ENCODE data around the gene SH3RF3. TPM values are rescaled to one million over a fixed set of nuclear protein-coding genes. Genes with fewer than 3 reads are reported as not detected.
A peak's percentile ranks its signal among the peaks of the same experiment; 100 is the strongest.

Gene SH3RF3
- total RNA-seq, 2 donors from 2014 or later = 1.3 to 2.5 TPM

DNA sequence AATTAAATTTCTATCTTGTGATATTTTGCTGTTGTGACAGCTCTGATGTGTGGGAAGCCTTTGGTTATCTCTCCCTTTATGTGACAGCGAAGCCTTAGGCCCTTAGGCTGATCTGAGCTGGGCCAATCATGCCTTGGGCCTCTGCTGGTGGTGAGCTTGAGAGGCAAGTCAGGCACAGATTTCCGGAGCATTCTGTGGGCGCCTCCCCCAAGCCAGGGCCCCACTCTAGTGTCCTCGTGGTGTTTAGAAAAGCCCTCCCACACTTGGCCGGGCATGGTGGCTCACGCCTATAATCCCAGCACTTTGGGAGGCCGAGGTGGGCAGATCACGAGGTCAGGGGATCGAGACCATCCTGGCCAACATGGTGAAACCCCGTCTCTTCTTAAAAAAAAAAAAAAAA is 239.8 kb downstream of the SH3RF3 start:
- Histone ChIP-seq H3K27me3 (no peaks in the 10 kb centered on the region), H3K9ac (ENCODE audit: low read depth in 2 of 2, low read length in 2 of 2) (no peak overlapping the region), H3K4me3 (no peak overlapping the region), H3K4me1 (no peaks in the 10 kb centered on the region), H3K27ac (no peak overlapping the region), H3K36me3 (no peaks in the 10 kb centered on the region), H3K9me3 (no peaks in the 10 kb centered on the region)
- intact Hi-C loops (cut with DNase I) = no loop called here
- DNase-seq = peak; percentile 14
- TF ChIP-seq, protein P1, sequence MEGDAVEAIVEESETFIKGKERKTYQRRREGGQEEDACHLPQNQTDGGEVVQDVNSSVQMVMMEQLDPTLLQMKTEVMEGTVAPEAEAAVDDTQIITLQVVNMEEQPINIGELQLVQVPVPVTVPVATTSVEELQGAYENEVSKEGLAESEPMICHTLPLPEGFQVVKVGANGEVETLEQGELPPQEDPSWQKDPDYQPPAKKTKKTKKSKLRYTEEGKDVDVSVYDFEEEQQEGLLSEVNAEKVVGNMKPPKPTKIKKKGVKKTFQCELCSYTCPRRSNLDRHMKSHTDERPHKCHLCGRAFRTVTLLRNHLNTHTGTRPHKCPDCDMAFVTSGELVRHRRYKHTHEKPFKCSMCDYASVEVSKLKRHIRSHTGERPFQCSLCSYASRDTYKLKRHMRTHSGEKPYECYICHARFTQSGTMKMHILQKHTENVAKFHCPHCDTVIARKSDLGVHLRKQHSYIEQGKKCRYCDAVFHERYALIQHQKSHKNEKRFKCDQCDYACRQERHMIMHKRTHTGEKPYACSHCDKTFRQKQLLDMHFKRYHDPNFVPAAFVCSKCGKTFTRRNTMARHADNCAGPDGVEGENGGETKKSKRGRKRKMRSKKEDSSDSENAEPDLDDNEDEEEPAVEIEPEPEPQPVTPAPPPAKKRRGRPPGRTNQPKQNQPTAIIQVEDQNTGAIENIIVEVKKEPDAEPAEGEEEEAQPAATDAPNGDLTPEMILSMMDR (IDR thresholded peaks at IDR 0.05) = no peak

DNA sequence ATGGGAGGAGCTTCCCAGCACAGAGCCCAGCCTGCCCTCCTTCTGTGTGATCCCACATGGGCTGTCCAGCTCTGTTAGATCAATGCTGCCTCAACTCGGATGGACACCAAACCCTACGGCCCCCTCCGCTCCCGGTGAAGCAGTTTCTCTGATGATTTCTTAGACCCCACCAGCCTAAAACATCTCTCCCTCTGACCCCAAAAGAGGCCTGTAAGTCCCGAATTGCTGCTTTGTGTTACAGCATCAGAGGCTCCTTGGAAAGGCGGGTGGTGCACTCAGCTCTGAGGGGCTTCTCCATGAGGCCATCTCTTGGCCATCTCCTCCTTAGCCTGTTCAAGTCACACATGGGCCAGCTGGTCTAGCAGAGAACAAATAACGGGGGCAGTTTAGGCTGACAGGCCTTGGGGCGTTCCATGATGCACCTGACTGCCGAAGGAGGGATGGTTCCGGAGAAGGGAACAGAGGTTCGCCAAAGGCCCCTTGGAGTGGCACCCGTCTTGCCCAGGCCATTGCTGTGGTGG is 240.7 kb downstream of the SH3RF3 start:
- H3K27me3 ChIP-seq = no peaks in the 10 kb centered on the region
- no peaks in the 10 kb centered on the region for H3K9me3 ChIP-seq
- H3K4me1 ChIP-seq = no peaks in the 10 kb centered on the region
- no peak overlapping the region for H3K9ac ChIP-seq (ENCODE audit: low read depth in 2 of 2, low read length in 2 of 2)
- peak; percentile 5 for DNase-seq
- H3K36me3 ChIP-seq = no peaks in the 10 kb centered on the region
- intact Hi-C loops (cut with DNase I) = no loop called here
- TF ChIP-seq, protein P1 (IDR thresholded peaks at IDR 0.05) = no peak
- no peak overlapping the region for H3K4me3 ChIP-seq
- no peak overlapping the region for H3K27ac ChIP-seq

DNA sequence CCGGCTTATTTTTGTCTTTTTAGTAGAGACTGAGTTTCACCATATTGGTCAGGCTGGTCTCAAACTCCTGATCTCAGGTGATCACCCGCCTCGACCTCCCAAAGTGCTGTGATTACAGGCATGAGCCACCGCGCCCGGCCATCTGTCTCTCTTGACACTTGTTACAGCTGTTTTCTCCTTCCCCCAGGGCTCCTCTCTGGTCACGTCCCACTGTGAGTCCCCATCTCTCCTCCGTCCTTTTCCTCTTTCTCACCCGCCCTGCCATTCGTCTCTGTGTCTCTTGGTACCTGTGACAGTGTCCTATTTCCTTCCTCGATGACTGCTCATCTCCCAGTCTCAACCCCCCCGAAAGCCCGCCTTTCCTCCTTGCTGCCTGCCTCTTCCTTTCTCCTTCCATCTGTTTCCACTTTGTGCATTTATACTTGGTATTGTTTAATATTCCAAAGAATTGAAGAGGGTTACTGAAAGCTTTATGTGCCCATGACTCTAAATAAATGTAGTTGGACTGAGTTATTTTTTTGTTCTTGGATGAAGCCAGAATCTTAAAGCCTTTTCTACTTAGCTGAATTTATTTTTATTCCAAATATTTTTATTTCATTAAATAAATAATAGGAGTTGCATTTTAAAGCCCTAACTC is 241.5 kb downstream of the SH3RF3 start:
- intact Hi-C loops (cut with DNase I) = no loop called here
- Histone ChIP-seq H3K9me3 (no peaks in the 10 kb centered on the region), H3K4me3 (no peak overlapping the region), H3K36me3 (no peaks in the 10 kb centered on the region), H3K27me3 (no peaks in the 10 kb centered on the region), H3K4me1 (no peaks in the 10 kb centered on the region), H3K9ac (ENCODE audit: low read depth in 2 of 2, low read length in 2 of 2) (no peak overlapping the region), H3K27ac (no peak overlapping the region)
- peak; percentile 12 for DNase-seq
- TF ChIP-seq, protein P1 (IDR thresholded peaks at IDR 0.05) = no peak

DNA sequence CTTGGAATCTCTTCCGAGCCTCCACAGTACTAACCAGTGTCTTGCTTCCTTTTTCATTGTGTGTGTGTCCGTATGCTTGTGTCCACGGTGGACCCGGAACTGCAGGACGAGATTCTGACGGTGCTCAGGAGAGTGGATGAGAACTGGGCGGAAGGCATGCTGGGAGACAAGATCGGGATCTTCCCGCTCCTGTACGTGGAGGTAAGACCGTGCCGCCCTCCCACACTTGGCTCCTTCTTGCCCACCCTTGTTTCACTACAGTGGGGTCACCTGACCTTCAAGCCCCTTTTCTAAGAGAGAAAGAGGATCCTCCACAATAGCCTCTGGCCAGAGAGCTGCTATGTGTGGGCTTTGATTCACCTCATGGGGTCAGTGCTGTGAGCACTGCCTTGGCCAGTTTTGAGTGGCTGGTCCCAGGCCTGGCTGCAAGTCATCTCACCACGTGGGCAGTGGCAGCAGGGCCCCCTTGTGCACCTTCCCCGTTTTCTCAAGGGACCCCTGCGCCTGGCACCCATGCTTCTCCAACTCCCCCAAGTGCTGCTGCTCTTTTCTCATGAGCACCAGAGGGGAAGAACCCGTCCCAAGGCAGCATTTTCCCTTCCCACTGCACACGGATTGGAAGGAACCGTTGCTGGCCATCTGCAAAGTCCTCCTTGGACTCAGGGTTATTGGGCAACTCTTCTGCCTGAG is 242.6 kb downstream of the SH3RF3 start:
- Histone ChIP-seq H3K9ac (ENCODE audit: low read depth in 2 of 2, low read length in 2 of 2) (no peak overlapping the region), H3K27ac (no peak overlapping the region), H3K27me3 (no peaks in the 10 kb centered on the region), H3K9me3 (no peaks in the 10 kb centered on the region), H3K36me3 (no peaks in the 10 kb centered on the region), H3K4me3 (no peak overlapping the region), H3K4me1 (no peaks in the 10 kb centered on the region)
- DNase-seq = peak; percentile 14
- TF ChIP-seq, protein P1 (IDR thresholded peaks at IDR 0.05) = no peak
- intact Hi-C loops (cut with DNase I) = no loop called here

DNA sequence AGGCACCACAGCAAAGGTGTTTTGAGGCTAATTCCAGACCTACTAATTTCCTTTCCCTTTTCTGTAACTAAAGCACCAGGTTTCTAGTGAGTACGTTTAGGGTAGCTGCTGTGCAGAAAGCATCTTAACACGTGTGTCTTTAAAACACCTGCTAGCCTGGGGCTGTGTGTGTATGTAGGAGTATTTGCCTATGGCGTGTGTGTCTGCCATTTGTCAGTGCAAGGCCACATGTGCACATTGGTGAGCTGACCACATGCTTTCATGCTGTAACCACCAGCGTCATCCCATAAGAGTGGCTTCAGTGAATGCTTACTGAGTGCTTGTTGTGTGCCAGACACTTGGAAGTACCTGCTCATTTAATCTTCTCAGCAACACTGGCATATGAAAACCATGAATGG is 243.2 kb downstream of the SH3RF3 start:
- no peaks in the 10 kb centered on the region for H3K9me3 ChIP-seq
- TF ChIP-seq, protein P1 (IDR thresholded peaks at IDR 0.05) = no peak
- intact Hi-C loops (cut with DNase I) = no loop called here
- no peak overlapping the region for H3K27ac ChIP-seq
- H3K36me3 ChIP-seq = no peaks in the 10 kb centered on the region
- H3K4me1 ChIP-seq = no peaks in the 10 kb centered on the region
- no peak overlapping the region for H3K9ac ChIP-seq (ENCODE audit: low read depth in 2 of 2, low read length in 2 of 2)
- peak; percentile 13 for DNase-seq
- no peaks in the 10 kb centered on the region for H3K27me3 ChIP-seq
- no peak overlapping the region for H3K4me3 ChIP-seq
